GM21825 (cell line): ENCODE results near the gene L3MBTL4.
"Not testable (repeated sequence)": the region's sequence is repeated elsewhere in the genome, so short reads cannot be mapped to it uniquely, and the experiment has no call there.

Experiments
- ATAC-seq: cut with Tn5 transposase; IDR thresholded peaks from one replicate; pipeline ENCODE4 v1.9.1; 2021; ENCODE audit warnings: mild to moderate bottlenecking, moderate library complexity; ENCODE audit not compliant: unreplicated experiment

Gene L3MBTL4

GRCh38 chr18:6406910-6407470, 7.7 kb downstream of the L3MBTL4 start:
- no peak for ATAC-seq

- ATAC-seq = no peak
Measured at GRCh38 chr18:6406075-6406909, 8.4 kb downstream of the L3MBTL4 start.

GRCh38 chr18:6405237-6406074, 9.3 kb downstream of the L3MBTL4 start:
- no peak for ATAC-seq

- no peak for ATAC-seq
Measured at GRCh38 chr18:6404834-6405233, 9.9 kb downstream of the L3MBTL4 start.

GRCh38 chr18:6401687-6402086, 13.0 kb downstream of the L3MBTL4 start:
- ATAC-seq = no peak

- no peak for ATAC-seq
Measured at GRCh38 chr18:6399776-6400175, 14.9 kb downstream of the L3MBTL4 start.

GRCh38 chr18:6397931-6398566, 16.7 kb downstream of the L3MBTL4 start:
- ATAC-seq = no peak

- no peak for ATAC-seq
Measured at GRCh38 chr18:6396847-6397246, 17.9 kb downstream of the L3MBTL4 start.

- no peak for ATAC-seq
Measured at GRCh38 chr18:6396276-6396675, 18.4 kb downstream of the L3MBTL4 start.

GRCh38 chr18:6389005-6389404, 25.7 kb downstream of the L3MBTL4 start:
- ATAC-seq = no peak

GRCh38 chr18:6382963-6383362, 31.7 kb downstream of the L3MBTL4 start:
- no peak for ATAC-seq

GRCh38 chr18:6377473-6377872, 37.2 kb downstream of the L3MBTL4 start:
- ATAC-seq = not testable (repeated sequence)

- no peak for ATAC-seq
Measured at GRCh38 chr18:6376433-6377229, 38.1 kb downstream of the L3MBTL4 start.

- ATAC-seq = no peak
Measured at GRCh38 chr18:6374935-6375529, 39.7 kb downstream of the L3MBTL4 start.

- ATAC-seq = no peak
Measured at GRCh38 chr18:6374340-6374739, 40.4 kb downstream of the L3MBTL4 start.

- no peak for ATAC-seq
Measured at GRCh38 chr18:6373187-6373586, 41.5 kb downstream of the L3MBTL4 start.

- no peak for ATAC-seq
Measured at GRCh38 chr18:6370886-6371635, 43.6 kb downstream of the L3MBTL4 start.

GRCh38 chr18:6370410-6370809, 44.3 kb downstream of the L3MBTL4 start:
- no peak for ATAC-seq

- no peak for ATAC-seq
Measured at GRCh38 chr18:6368017-6368416, 46.7 kb downstream of the L3MBTL4 start.
